ENCODE results near the gene IL4R. TPM values are rescaled to one million over a fixed set of nuclear protein-coding genes. Genes with fewer than 3 reads are reported as not detected.

The IL4R gene
- total and polyA plus RNA-seq, 2 of the 8 experiments (the other 6 are each of a cell fraction or from before 2014, with no cell fraction given), result 29.1 to 29.4 TPM

- TF ChIP-seq SAP30 (IDR thresholded peaks at IDR 0.05; ENCODE audit: insufficient read depth, insufficient replicate concordance, low read length) (no peak), GABPA (IDR thresholded peaks at IDR 0.05; ENCODE audit: borderline replicate concordance, insufficient read depth, low read length) (peak; percentile 84; the same call in 1 of the 2 replicates), POLR2AphosphoS5 (IDR thresholded peaks at IDR 0.05; ENCODE audit: low read depth, low read length) (no peak), RAD21 (IDR thresholded peaks at IDR 0.05 in 1 of 2, conservative IDR thresholded peaks at IDR 0.05 in 1 of 2; ENCODE audit: low read depth in 2 of 2, low read length in 2 of 2) (no peak), RBBP5 (IDR thresholded peaks at IDR 0.05; ENCODE audit: borderline replicate concordance, low read depth, low read length) (no peak), BRCA1 (IDR thresholded peaks at IDR 0.05; ENCODE audit: low read depth, low read length) (no peak), ZNF274 (IDR thresholded peaks at IDR 0.05; ENCODE audit: borderline replicate concordance, extremely low read depth, low read length) (no peak), RFX5 (IDR thresholded peaks at IDR 0.05; ENCODE audit: borderline replicate concordance, low read depth, low read length) (no peak), SP2 (IDR thresholded peaks at IDR 0.05; ENCODE audit: low read length) (peak; percentile 16; the same call in 1 of the 2 replicates), CHD2 (IDR thresholded peaks at IDR 0.05; ENCODE audit: low read length) (peak; percentile 46; the same call in 1 of the 2 replicates), ASH2L (IDR thresholded peaks at IDR 0.05; ENCODE audit: low read length) (no peak), POU5F1 (IDR thresholded peaks at IDR 0.05; ENCODE audit: low read depth, low read length) (no peak), CHD1 (IDR thresholded peaks at IDR 0.05; ENCODE audit: low read depth, low read length) (no peak), NANOG (IDR thresholded peaks at IDR 0.05; ENCODE audit: insufficient read depth, low read depth, low read length, poor library complexity, severe bottlenecking) (no peak), POLR2A (IDR thresholded peaks at IDR 0.05; ENCODE audit: control extremely low read depth in 1 of 2, low read depth in 2 of 2, low read length in 2 of 2) (peak in 1 of 2 experiments; percentile 44; a peak in 2 of 3 replicates), MAFK (IDR thresholded peaks at IDR 0.05; ENCODE audit: low read depth, low read length) (no peak), MAX (IDR thresholded peaks at IDR 0.05) (peak; percentile 46; the same call in 1 of the 2 replicates), TAF1 (IDR thresholded peaks at IDR 0.05; ENCODE audit: low read depth, low read length) (peak; percentile 40; the same call in 1 of the 2 replicates), KDM1A (IDR thresholded peaks at IDR 0.05; ENCODE audit: borderline replicate concordance, low read length) (no peak), FOSL1 (IDR thresholded peaks at IDR 0.05; ENCODE audit: insufficient read depth, low read depth, low read length) (no peak), BACH1 (IDR thresholded peaks at IDR 0.05; ENCODE audit: low read length) (no peak), RXRA (IDR thresholded peaks at IDR 0.05; ENCODE audit: insufficient read depth, low read depth, low read length) (no peak)
These were observed 45.1 kb upstream of the IL4R start, which contains the start of gene NSMCE1 (continued) for GRCh38 chr16:27268376-27269299.

Data from H1 (cell line).